HepG2 (cell line): ENCODE measurements around the gene ACER3. TPM values are rescaled to one million over a fixed set of nuclear protein-coding genes. Genes with fewer than 3 reads are reported as not detected.

Experiments
- ARID2 ChIP-seq: sonication (generic); formaldehyde crosslinking; IDR thresholded peaks from 2 replicates; pipeline ENCODE4 v1.8.1; 2022; ENCODE audit warnings: mild to moderate bottlenecking, missing genetic modification reagents, borderline replicate concordance
- EHMT2 ChIP-seq: fragments of 200-600 bp; sonication (generic); IDR thresholded peaks from 2 replicates; pipeline ENCODE4 v1.7.0; 2017; ENCODE audit warnings: antibody characterized with exemption, low read depth, low read length, borderline replicate concordance
- HOXA7 ChIP-seq: sonication (generic); formaldehyde crosslinking; IDR thresholded peaks from 2 replicates; pipeline ENCODE4 v1.8.1; 2022; ENCODE audit warnings: mild to moderate bottlenecking, missing genetic modification reagents, moderate library complexity
- MAZ ChIP-seq, 2 experiments: sonication (generic) in 1 of 2; formaldehyde crosslinking in 1 of 2; IDR thresholded peaks; 2 replicates each; pipeline versions ENCODE4 v1.5.0 to v1.6.1; 2012 to 2020; ENCODE audit warnings: low read depth in 2 of 2, mild to moderate bottlenecking in 2 of 2, borderline replicate concordance in 1 of 2, improper control_type of control experiment in 1 of 2, low read length in 1 of 2, missing genetic modification reagents in 1 of 2, moderate library complexity in 1 of 2
- NONO ChIP-seq, 2 experiments: fragments of 450-650 bp in 1 of 2; sonication (generic) in 1 of 2; formaldehyde crosslinking in 1 of 2; IDR thresholded peaks in 1 of 2; conservative IDR thresholded peaks in 1 of 2; 2 replicates each; pipeline versions ENCODE4 v1.6.1 to v1.8.0; 2017 to 2022; ENCODE audit warnings: mild to moderate bottlenecking in 1 of 2, missing genetic modification reagents in 1 of 2, moderate library complexity in 1 of 2
- SAP130 ChIP-seq: IDR thresholded peaks from 2 replicates; pipeline ENCODE4 v1.6.1; 2016; ENCODE audit warnings: low read depth
- SP4 ChIP-seq: sonication (generic); formaldehyde crosslinking; IDR thresholded peaks from 2 replicates; pipeline ENCODE4 v1.8.1; 2023; ENCODE audit warnings: mild to moderate bottlenecking, missing genetic modification reagents
- TEAD2 ChIP-seq: sonication (generic); formaldehyde crosslinking; IDR thresholded peaks from 2 replicates; pipeline ENCODE4 v1.9.0; 2021; ENCODE audit warnings: missing genetic modification reagents
- TEAD3 ChIP-seq: optimal IDR thresholded peaks from 2 replicates; pipeline ENCODE3; 2016; ENCODE audit warnings: borderline replicate concordance
- ZNF10 ChIP-seq: sonication (generic); formaldehyde crosslinking; IDR thresholded peaks from 2 replicates; pipeline ENCODE4 v1.4.0; 2020; ENCODE audit warnings: mild to moderate bottlenecking, low read depth, missing genetic modification reagents, borderline replicate concordance
- ZNF138 ChIP-seq: sonication (generic); formaldehyde crosslinking; IDR thresholded peaks from 2 replicates; pipeline ENCODE4 v1.5.0; 2020; ENCODE audit warnings: mild to moderate bottlenecking, low read depth, missing genetic modification reagents
- ZNF614 ChIP-seq: IDR thresholded peaks from 2 replicates; pipeline ENCODE4 v1.6.1; 2018; ENCODE audit warnings: missing biosample characterization, missing genetic modification reagents, inconsistent platforms, borderline replicate concordance
- ZNF709 ChIP-seq: sonication (generic); formaldehyde crosslinking; IDR thresholded peaks from 2 replicates; pipeline ENCODE4 v1.5.0; 2020; ENCODE audit warnings: mild to moderate bottlenecking, missing genetic modification reagents
- polyA plus RNA-seq, 8 experiments: library from polyadenylated mRNA; depleted of rRNA in 3 of 8; stranded (reverse) in 7 of 8; unstranded in 1 of 8; fragments of >200 nt; fragmentation: Illumina TruSeq in 4 of 8; extraction: Trizol in 4 of 8; gene quantifications; 2 replicates each; pipeline versions ENCODE4 v1.2.1 to v1.2.3, GENCODE V29; 2011 to 2016; ENCODE audit warnings: low read depth in 4 of 8, missing spikeins in 1 of 8, mixed read lengths in 1 of 8; ENCODE audit not compliant: insufficient read depth in 1 of 8
- total RNA-seq, 5 experiments: library from RNA; depleted of rRNA; stranded (reverse); fragments of >200 nt; fragmentation: Illumina TruSeq; extraction: Trizol; gene quantifications; 2 replicates each; pipeline ENCODE4 v1.2.3, GENCODE V29; 2016; ENCODE audit warnings: low read depth in 1 of 5
- TF ChIP-seq, protein P1 (sequence below): fragments of 450-650 bp; IDR thresholded peaks from 2 replicates; pipeline ENCODE4 v1.6.1; 2017
- TF ChIP-seq, protein P2 (sequence below): sonication (generic); formaldehyde crosslinking; IDR thresholded peaks from 2 replicates; pipeline ENCODE4 v1.8.1; 2023; ENCODE audit warnings: missing genetic modification reagents, mild to moderate bottlenecking, borderline replicate concordance
- TF ChIP-seq, protein P3 (sequence below): sonication (generic); formaldehyde crosslinking; IDR thresholded peaks from 2 replicates; pipeline ENCODE4 v1.5.1; 2020; ENCODE audit warnings: missing genetic modification reagents, mild to moderate bottlenecking, borderline replicate concordance
- TF ChIP-seq, protein P4 (sequence below): sonication (generic); formaldehyde crosslinking; IDR thresholded peaks from 2 replicates; pipeline ENCODE4 v1.5.0; 2020; ENCODE audit warnings: mild to moderate bottlenecking, missing genetic modification reagents, moderate library complexity
- TF ChIP-seq, protein P5 (sequence below): sonication (generic); formaldehyde crosslinking; conservative IDR thresholded peaks from 2 replicates; pipeline ENCODE4 v1.8.0; 2022; ENCODE audit warnings: low read depth, missing genetic modification reagents
- TF ChIP-seq, protein P6 (sequence below): sonication (generic); formaldehyde crosslinking; IDR thresholded peaks from 2 replicates; pipeline ENCODE4 v1.8.0; 2022; ENCODE audit warnings: missing genetic modification reagents, mild to moderate bottlenecking, borderline replicate concordance

ACER3 gene
- total and polyA plus RNA-seq, 2 of the 13 experiments (the other 11 are each of a cell fraction or from before 2014, with no cell fraction given) = 6.0 to 9.8 TPM

DNA sequence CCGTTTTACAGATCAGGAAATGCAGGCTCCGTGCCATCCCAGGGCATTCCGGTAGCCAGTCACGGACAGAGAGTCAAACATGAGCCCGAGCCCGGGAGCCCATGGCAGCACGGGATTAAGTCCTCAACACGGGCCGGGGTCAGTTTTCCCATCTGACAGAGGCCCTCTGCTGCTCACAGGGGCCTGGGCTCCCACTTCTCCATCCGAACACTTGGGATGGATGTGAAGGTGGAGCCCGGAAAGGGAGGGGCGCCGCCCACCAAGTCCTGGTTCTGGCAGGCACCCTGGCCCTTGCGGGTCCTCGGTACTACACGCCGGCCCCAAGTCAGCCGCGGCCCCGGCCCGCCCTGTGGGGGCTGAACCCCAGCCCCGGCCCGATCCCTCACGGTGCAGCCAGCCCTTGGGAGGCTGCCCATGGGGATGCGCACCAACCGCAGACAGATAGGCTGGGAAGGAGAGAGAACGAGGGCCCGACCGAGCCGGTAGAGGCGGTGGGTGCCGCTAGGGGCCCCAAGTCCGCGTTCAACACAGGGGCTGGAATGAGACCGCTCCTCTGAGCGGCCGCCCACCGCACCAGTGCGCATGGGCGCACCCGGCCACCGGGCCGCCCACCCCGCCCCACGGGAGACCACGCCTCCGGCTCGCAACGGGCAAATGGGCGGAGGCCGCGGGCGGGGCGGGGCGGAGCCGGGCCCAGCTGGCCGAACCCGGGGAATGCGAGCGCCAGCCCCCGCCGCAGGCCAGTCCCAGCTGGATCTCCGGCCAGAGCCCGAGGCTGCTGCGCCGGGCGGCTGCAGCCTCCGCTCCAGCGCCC lies 205.7 kb downstream of the ACER3 start, which contains the start of gene CAPN5 (continued):
- TF ChIP-seq EHMT2 (no peak), NONO (IDR thresholded peaks at IDR 0.05) (no peak), NONO (CRISPR knock-in tag; conservative IDR thresholded peaks at IDR 0.05) (peak; percentile 60; the same call in 1 of the 2 replicates), SP4 (CRISPR knock-in tag) (peak; percentile 93), ZNF10 (no peak), TEAD3 (CRISPR knock-in tag) (no peak), ZNF709 (no peak), HOXA7 (CRISPR knock-in tag) (no peak), ZNF614 (CRISPR knock-in tag) (no peak), TEAD2 (CRISPR knock-in tag) (no peak), ZNF138 (CRISPR knock-in tag) (no peak), MAZ (IDR thresholded peaks at IDR 0.05; ENCODE audit: borderline replicate concordance, low read depth, low read length) (peak; percentile 75), MAZ (CRISPR knock-in tag; IDR thresholded peaks at IDR 0.05; ENCODE audit: low read depth) (peak; percentile 58), SAP130 (CRISPR knock-in tag) (peak; percentile 68; the same call in 1 of the 2 replicates), ARID2 (0 out of 2 replicates have a peak, but pooled peaks have one; percentile 46)
- TF ChIP-seq, protein P1, sequence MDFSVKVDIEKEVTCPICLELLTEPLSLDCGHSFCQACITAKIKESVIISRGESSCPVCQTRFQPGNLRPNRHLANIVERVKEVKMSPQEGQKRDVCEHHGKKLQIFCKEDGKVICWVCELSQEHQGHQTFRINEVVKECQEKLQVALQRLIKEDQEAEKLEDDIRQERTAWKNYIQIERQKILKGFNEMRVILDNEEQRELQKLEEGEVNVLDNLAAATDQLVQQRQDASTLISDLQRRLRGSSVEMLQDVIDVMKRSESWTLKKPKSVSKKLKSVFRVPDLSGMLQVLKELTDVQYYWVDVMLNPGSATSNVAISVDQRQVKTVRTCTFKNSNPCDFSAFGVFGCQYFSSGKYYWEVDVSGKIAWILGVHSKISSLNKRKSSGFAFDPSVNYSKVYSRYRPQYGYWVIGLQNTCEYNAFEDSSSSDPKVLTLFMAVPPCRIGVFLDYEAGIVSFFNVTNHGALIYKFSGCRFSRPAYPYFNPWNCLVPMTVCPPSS = no peak
- TF ChIP-seq, protein P2, sequence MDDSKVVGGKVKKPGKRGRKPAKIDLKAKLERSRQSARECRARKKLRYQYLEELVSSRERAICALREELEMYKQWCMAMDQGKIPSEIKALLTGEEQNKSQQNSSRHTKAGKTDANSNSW (CRISPR knock-in tag) = no peak
- TF ChIP-seq, protein P3, sequence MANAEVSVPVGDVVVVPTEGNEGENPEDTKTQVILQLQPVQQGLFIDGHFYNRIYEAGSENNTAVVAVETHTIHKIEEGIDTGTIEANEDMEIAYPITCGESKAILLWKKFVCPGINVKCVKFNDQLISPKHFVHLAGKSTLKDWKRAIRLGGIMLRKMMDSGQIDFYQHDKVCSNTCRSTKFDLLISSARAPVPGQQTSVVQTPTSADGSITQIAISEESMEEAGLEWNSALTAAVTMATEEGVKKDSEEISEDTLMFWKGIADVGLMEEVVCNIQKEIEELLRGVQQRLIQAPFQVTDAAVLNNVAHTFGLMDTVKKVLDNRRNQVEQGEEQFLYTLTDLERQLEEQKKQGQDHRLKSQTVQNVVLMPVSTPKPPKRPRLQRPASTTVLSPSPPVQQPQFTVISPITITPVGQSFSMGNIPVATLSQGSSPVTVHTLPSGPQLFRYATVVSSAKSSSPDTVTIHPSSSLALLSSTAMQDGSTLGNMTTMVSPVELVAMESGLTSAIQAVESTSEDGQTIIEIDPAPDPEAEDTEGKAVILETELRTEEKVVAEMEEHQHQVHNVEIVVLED (CRISPR knock-in tag) = 0 out of 2 replicates have a peak, but pooled peaks have one; percentile 19
- TF ChIP-seq, protein P4, sequence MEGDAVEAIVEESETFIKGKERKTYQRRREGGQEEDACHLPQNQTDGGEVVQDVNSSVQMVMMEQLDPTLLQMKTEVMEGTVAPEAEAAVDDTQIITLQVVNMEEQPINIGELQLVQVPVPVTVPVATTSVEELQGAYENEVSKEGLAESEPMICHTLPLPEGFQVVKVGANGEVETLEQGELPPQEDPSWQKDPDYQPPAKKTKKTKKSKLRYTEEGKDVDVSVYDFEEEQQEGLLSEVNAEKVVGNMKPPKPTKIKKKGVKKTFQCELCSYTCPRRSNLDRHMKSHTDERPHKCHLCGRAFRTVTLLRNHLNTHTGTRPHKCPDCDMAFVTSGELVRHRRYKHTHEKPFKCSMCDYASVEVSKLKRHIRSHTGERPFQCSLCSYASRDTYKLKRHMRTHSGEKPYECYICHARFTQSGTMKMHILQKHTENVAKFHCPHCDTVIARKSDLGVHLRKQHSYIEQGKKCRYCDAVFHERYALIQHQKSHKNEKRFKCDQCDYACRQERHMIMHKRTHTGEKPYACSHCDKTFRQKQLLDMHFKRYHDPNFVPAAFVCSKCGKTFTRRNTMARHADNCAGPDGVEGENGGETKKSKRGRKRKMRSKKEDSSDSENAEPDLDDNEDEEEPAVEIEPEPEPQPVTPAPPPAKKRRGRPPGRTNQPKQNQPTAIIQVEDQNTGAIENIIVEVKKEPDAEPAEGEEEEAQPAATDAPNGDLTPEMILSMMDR (CRISPR knock-in tag) = peak; percentile 66
- TF ChIP-seq, protein P5, sequence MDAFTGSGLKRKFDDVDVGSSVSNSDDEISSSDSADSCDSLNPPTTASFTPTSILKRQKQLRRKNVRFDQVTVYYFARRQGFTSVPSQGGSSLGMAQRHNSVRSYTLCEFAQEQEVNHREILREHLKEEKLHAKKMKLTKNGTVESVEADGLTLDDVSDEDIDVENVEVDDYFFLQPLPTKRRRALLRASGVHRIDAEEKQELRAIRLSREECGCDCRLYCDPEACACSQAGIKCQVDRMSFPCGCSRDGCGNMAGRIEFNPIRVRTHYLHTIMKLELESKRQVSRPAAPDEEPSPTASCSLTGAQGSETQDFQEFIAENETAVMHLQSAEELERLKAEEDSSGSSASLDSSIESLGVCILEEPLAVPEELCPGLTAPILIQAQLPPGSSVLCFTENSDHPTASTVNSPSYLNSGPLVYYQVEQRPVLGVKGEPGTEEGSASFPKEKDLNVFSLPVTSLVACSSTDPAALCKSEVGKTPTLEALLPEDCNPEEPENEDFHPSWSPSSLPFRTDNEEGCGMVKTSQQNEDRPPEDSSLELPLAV = no peak
- TF ChIP-seq, protein P6, sequence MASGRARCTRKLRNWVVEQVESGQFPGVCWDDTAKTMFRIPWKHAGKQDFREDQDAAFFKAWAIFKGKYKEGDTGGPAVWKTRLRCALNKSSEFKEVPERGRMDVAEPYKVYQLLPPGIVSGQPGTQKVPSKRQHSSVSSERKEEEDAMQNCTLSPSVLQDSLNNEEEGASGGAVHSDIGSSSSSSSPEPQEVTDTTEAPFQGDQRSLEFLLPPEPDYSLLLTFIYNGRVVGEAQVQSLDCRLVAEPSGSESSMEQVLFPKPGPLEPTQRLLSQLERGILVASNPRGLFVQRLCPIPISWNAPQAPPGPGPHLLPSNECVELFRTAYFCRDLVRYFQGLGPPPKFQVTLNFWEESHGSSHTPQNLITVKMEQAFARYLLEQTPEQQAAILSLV = peak; percentile 81
